ENCODE measurements around the gene PLD3.

The PLD3 gene

GRCh38 chr19:40348125-40348913 lies at the start of gene PLD3, which contains the start of gene C19orf47:
TSS of gene PLD3 (plus strand) at chr19:40348695. CDS start at chr19:40366484, 17,789 bp downstream.
TSS of gene C19orf47 (minus strand) at chr19:40348397. CDS start at chr19:40341857, 6,540 bp downstream.
- DNase-seq (ENCODE audit: low read depth), result peak; percentile 91

DNA sequence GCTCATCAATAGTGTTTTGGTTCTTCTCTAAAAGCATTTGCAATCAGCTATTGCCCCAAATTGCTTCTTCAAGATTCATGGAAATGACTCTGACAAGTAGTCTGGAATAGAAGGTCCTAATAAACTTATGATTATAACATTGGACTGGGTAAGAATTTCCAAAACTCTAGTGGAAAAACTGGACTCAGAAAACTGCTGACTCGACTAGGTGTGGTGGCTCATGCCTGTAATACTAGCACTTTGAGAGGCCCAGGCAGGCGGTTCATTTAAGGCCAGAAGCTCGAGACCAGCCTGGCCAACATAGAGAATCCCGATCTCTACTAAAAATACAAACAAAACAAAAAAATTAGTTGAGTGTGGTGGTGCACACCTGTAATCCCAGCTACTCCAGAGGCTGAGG lies 47.8 kb upstream of the PLD3 start:
- no peak for DNase-seq (ENCODE audit: low read depth)

GRCh38 chr19:40302224-40303011 lies 46.1 kb upstream of the PLD3 start:
- DNase-seq (ENCODE audit: low read depth), result no peak

DNA sequence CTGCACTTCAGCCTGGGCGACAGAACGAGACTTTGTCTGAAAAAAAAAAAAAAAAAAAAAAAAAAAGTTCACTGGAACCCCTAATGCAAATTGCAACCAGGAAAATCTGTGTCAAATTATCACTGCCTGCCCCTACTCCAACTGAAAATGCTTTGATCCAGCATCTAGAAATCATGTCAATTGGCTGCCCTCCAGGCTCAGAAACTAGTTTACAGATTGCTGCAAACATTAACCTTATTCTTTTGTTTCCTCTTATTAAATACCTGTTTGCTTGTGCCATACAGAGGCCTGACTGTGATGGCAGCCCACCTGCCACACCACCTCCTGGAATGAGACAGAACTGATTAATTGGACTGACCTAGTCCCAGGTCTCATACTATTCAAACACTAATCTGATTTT lies 44.7 kb upstream of the PLD3 start:
- no peak for DNase-seq (ENCODE audit: low read depth)

GRCh38 chr19:40304306-40304705 lies 44.2 kb upstream of the PLD3 start:
- DNase-seq (ENCODE audit: low read depth), result no peak

DNA sequence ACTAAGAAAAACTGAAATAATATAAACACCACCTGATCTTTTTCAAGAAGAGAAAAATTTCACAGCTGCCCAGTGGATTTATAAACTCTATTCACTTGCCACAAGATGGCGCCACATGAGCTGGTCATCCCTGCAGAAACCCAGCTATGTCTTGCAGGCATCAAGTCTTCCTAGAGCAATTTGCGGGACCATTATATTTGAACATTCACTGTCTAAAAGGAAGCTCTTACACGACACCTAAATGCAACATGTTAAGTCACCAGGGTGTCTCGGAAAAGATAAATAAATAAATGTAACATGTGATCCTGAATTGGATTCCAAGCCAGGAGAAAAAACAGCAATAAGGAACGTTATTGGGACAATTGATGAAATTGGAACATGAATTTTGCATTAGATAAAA lies 43.1 kb upstream of the PLD3 start:
- peak; percentile 78 for DNase-seq (ENCODE audit: low read depth)

DNA sequence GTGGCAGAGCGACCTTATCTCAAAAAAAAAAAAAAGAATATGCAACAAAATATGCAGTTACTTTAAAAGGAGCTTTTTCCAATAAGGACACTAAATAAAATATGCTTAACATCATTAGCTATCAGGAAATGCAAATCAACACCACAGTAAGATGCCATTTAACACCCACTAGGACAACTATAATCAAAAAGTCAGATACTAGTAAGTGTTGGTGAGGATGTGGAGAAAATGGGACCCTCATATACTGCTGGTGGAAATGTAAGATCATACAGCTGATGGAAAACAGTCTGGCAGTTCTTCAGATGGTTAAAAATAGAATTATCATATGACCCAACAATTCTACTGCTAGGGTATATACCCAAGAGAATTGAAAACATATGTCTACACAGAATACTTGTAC lies 38.8 kb upstream of the PLD3 start:
- DNase-seq (ENCODE audit: low read depth), result no peak

- DNase-seq (ENCODE audit: low read depth), result no peak
These were observed 36.0 kb upstream of the PLD3 start for GRCh38 chr19:40312533-40312932.

GRCh38 chr19:40313229-40313983 lies 35.1 kb upstream of the PLD3 start:
- DNase-seq (ENCODE audit: low read depth), result no peak

- DNase-seq (ENCODE audit: low read depth), result no peak
These were observed 33.8 kb upstream of the PLD3 start for GRCh38 chr19:40314656-40315055.

GRCh38 chr19:40315812-40316470 lies 32.6 kb upstream of the PLD3 start:
- DNase-seq (ENCODE audit: low read depth), result no peak

DNA sequence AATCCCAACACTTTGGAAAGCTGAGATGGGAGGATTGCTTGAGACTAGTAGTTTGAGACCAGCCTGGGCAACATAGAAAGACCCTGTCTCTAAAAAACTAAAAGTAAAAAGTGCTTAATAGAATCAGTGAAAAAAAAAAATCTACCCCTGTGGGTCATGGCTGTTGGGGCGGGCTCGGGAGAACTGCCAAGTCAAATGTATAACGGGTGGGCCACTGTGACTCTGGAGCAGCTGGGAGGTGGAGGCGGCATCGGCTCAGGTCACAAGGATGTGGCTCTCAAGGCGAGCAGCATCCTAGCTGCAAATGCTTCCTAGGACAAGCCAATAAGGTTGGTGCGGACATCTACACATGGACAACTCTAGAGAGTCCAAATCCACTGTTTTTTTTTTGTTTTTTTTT lies 31.2 kb upstream of the PLD3 start:
- no peak for DNase-seq (ENCODE audit: low read depth)

DNA sequence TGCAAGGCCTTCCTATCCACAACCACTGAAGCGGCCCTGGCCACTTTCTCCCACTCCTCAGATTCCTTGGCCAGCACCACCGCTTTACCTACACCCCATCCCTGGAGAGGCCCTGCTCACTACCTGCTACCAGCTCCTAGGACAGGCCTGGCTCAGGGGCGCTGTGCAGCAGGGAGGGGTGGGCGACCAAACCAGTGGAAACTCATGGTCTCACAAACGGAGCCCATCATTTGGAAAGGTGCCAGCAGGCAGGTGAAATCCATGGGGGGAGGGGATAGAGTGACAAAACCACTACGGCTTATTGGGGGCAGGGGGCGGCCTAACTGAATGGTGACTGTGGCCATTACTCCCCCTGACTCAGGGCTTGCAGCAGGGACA lies 27.9 kb upstream of the PLD3 start:
- no peak for DNase-seq (ENCODE audit: low read depth)

GRCh38 chr19:40321076-40321475 lies 27.4 kb upstream of the PLD3 start:
- no peak for DNase-seq (ENCODE audit: low read depth)

- DNase-seq (ENCODE audit: low read depth), result no peak
These were observed 26.8 kb upstream of the PLD3 start for GRCh38 chr19:40321566-40322270.

DNA sequence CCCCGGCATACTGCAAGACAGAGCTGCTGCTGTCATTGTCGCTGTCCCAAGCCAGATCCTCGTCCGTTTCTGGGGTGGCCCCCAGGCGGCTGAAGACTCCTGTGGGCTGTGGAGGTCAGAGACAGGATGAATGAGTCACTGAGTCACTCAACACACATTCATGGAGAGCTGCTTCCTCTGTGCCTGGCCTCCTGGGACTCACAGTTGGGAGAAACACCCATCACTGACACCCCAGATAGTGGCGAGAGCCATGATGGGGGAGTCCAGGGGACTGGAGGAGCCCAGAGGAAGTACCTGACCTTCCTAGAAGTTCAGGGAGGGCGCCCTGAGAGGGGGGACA lies 26.3 kb upstream of the PLD3 start:
- DNase-seq (ENCODE audit: low read depth), result no peak

DNA sequence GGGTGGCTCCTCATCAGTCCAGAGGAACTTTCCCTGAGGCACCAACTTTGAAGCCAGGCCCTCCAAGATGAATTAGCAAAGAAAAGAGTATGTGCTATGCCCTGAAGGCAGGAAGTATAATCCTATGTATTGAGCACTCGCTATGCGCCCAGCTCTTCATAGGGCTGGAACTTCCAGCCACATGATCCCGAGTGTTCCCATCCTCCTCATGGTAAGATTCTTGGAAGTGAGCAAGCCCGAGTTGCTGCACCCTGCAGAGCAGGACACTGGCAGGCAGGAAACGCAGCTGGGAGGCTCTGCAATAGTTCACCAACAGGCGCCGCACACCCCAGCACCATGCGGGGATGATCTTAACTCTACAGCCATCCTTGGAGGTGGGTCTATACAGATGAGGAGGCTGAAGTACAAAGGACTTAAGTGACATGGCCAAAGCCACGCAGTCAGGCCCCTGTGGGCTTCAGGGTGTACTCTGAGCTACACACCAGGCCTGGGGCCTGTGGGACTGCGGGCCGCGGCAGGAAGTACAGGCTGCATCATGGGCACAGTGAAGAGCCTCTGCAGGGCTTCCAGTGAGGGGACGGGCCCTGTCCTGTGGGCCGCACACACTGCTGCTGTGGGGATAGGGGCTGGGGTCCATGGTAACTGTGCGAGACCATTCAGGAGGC lies 25.4 kb upstream of the PLD3 start:
- DNase-seq (ENCODE audit: low read depth), result no peak

DNA sequence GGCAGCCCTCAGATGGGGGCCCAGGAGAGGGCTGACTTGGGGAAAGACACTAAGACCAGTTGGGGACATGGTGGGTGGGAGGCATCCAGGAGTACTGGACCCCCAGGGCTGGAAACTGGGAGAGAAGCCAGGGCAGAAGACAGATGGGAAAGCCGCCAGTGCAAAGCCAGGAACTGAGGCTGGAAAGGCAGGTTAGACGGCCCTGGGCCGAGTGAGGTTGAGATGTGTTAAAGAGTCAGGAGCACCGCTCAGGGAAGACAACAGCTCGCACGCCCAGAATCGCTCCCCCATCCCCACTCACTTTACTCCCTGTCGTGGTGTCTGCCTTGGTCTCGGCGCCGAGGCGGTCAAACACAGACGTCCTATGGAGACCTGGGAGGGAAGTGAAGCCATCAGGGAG lies 24.8 kb upstream of the PLD3 start:
- DNase-seq (ENCODE audit: low read depth), result no peak

- no peak for DNase-seq (ENCODE audit: low read depth)
These were observed 22.3 kb upstream of the PLD3 start for GRCh38 chr19:40326201-40326600.

DNA sequence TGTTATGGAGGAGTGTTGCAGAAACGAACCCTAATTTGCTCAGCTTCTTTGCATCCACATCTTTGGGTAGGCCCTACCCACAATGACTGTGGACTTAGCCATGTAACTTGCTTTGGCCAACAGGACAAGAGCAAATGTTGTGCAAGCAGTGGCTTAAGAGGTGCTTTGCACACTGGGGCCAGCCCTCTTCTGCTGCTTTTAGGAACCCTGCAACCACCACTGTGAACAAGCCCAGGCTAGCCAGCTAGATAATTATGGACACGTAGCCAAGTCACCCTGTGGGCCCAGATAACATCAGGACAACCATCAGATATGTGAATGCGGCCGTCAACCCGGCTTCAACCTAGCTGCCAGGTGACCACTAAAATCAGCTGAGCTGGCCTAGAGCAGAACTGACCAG lies 17.4 kb upstream of the PLD3 start:
- no peak for DNase-seq (ENCODE audit: low read depth)

DNA sequence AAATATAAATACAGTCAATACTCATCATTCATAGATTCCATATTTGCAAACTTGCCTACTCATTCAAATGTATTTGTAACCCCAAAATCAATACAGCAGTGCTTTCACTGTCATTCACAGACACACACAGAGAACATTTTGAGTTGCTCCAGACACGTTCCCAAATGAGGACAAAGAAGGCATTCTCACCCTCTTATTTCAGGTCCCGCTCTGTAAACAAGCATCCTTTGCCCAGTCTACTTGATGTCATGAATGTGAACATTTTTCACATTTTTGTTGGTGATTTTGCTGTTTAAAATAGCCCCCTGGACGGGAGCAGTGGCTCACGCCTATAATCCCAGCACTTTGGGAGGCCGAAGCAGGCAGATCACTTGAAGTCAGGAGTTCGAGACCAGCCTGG lies 15.8 kb upstream of the PLD3 start:
- no peak for DNase-seq (ENCODE audit: low read depth)

Measured in non-pigmented ciliary epithelial cell (primary cell).